ENCODE data around the gene VSNL1. TPM values are rescaled to one million over a fixed set of nuclear protein-coding genes. Genes with fewer than 3 reads are reported as not detected.
"Not testable (repeated sequence)": the region's sequence is repeated elsewhere in the genome, so short reads cannot be mapped to it uniquely, and the experiment has no call there.

Gene VSNL1
- total RNA-seq, 1 donor from 2014 or later = not detected

DNA sequence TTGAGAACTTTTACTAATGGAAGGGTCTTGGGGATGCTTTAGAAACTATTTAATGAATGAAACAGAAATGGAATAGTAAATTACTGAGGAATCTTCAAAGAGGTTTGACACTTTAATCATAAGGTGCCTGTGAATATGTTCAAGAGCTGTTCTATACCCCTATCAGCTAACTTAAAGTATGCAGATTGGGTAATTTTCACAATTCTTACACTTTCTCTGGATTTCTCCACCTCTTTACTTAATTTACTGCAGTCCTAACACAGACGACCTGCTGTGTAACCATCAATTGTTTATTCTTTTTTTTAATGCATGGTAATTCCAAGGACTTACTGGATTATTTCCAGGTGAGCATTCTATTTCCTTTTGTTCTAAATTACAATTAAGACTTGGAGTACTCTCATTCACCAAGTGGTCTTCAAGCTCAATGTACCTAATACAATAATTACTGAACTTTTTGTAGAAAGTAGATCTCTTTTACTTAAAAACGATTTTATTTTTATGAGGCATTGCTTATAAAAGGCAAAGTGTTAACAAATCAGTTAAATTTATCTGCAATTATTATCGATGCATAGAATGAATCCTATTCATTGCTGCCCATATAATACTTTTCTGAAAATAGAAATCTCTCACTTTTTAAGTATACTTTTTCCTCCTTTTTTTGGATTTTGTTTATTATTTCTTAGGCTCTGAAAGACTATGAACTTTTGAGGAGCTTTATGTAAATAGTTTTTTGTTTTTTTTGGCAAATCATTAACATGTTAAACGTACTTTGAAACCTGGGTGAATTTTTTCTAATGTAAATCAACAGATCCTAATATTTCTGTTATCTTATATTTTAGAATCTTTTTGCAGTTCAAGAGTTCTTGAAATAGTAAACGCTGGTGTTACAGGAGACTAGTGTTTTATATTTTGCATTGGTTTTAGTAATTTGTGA lies 5.5 kb downstream of the VSNL1 start:
- intact Hi-C loops (cut with micrococcal nuclease) = no loop called here
- DNase-seq (ENCODE audit: low spot score) = no peak
- H3K9me3 Mint-ChIP-seq = no peaks in the 10 kb centered on the region
- no peaks in the 10 kb centered on the region for H3K36me3 Mint-ChIP-seq (ENCODE audit: low read depth)
- peaks cover 23% of the 10 kb centered on the region for H3K27me3 Mint-ChIP-seq (ENCODE audit: insufficient read depth)
- H3K4me3 Mint-ChIP-seq = no peak overlapping the region
- H3K27ac Mint-ChIP-seq = no peak overlapping the region
- H3K4me1 Mint-ChIP-seq (ENCODE audit: low read depth) = no peaks in the 10 kb centered on the region

- Mint-ChIP-seq H3K36me3 (ENCODE audit: low read depth) (no peaks in the 10 kb centered on the region), H3K27me3 (ENCODE audit: insufficient read depth) (peaks cover 14% of the 10 kb centered on the region), H3K9me3 (no peaks in the 10 kb centered on the region), H3K4me1 (ENCODE audit: low read depth) (no peaks in the 10 kb centered on the region), H3K4me3 (no peak overlapping the region), H3K27ac (no peak overlapping the region)
- no peak for DNase-seq (ENCODE audit: low spot score)
- intact Hi-C loops (cut with micrococcal nuclease) = no loop called here
Measured at GRCh38 chr2:17547237-17547636, 6.7 kb downstream of the VSNL1 start.

DNA sequence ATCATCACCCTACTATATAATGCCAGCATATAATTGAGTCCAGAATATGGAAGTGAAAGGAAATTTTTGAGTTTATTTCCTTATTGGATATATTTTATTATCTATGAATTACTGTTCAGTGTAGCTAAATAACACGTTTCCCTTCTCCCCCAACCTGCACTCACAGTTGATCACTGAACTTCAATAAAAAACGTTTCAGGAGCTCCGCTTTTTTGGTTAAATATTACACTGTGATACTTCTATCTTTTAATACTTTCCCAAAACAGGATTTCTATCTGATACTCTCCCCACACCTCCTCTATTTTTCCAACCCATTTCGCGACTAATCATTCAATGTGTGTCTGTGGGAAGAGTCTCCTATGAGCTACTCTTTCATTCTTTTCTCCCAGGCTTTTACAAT lies 7.2 kb downstream of the VSNL1 start:
- H3K4me3 Mint-ChIP-seq = no peak overlapping the region
- H3K27ac Mint-ChIP-seq = no peak overlapping the region
- intact Hi-C loops (cut with micrococcal nuclease) = no loop called here

DNA sequence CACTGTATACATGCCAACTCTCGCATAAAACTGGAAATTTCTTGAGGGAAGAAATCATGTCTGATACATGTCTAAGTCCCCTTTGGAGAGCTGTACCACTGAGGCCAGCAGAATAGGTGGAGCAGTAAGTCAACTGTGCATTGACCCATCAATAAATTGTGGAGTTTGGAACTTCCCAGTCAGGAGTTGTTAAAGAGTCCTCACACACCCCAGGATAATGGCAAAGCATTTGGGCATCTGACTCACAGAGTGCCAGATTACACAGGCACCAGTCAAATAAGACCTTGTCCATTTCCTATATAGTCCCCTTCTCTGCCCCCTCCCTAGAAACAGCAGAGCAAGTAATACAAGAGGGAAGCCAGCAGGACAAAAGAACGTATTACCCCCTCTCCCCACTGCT lies 10.4 kb downstream of the VSNL1 start:
- Mint-ChIP-seq H3K36me3 (ENCODE audit: low read depth) (no peaks in the 10 kb centered on the region), H3K4me1 (ENCODE audit: low read depth) (no peaks in the 10 kb centered on the region), H3K9me3 (no peaks in the 10 kb centered on the region), H3K4me3 (no peak overlapping the region), H3K27ac (no peak overlapping the region), H3K27me3 (ENCODE audit: insufficient read depth) (no peaks in the 10 kb centered on the region)
- no peak for DNase-seq (ENCODE audit: low spot score)
- intact Hi-C loops (cut with micrococcal nuclease) = no loop called here

More for the DNA sequence above, 7.2 kb downstream of the VSNL1 start:
- peaks cover 11% of the 10 kb centered on the region for H3K27me3 Mint-ChIP-seq (ENCODE audit: insufficient read depth)
- H3K9me3 Mint-ChIP-seq = no peaks in the 10 kb centered on the region
- DNase-seq (ENCODE audit: low spot score) = no peak
- H3K4me1 Mint-ChIP-seq (ENCODE audit: low read depth) = no peaks in the 10 kb centered on the region
- H3K36me3 Mint-ChIP-seq (ENCODE audit: low read depth) = no peaks in the 10 kb centered on the region

GRCh38 chr2:17555150-17555549 lies 14.7 kb downstream of the VSNL1 start:
- intact Hi-C loops (cut with micrococcal nuclease) = no loop called here
- H3K27ac Mint-ChIP-seq = no peak overlapping the region
- no peaks in the 10 kb centered on the region for H3K4me1 Mint-ChIP-seq (ENCODE audit: low read depth)
- DNase-seq (ENCODE audit: low spot score) = no peak
- no peaks in the 10 kb centered on the region for H3K27me3 Mint-ChIP-seq (ENCODE audit: insufficient read depth)
- no peaks in the 10 kb centered on the region for H3K36me3 Mint-ChIP-seq (ENCODE audit: low read depth)
- no peak overlapping the region for H3K4me3 Mint-ChIP-seq
- H3K9me3 Mint-ChIP-seq = no peaks in the 10 kb centered on the region

GRCh38 chr2:17557596-17557995 lies 17.1 kb downstream of the VSNL1 start:
- Mint-ChIP-seq H3K36me3 (ENCODE audit: low read depth) (no peaks in the 10 kb centered on the region), H3K4me1 (ENCODE audit: low read depth) (no peaks in the 10 kb centered on the region), H3K27me3 (ENCODE audit: insufficient read depth) (no peaks in the 10 kb centered on the region), H3K27ac (no peak overlapping the region), H3K9me3 (no peaks in the 10 kb centered on the region), H3K4me3 (no peak overlapping the region)
- DNase-seq (ENCODE audit: low spot score) = no peak
- intact Hi-C loops (cut with micrococcal nuclease) = no loop called here

DNA sequence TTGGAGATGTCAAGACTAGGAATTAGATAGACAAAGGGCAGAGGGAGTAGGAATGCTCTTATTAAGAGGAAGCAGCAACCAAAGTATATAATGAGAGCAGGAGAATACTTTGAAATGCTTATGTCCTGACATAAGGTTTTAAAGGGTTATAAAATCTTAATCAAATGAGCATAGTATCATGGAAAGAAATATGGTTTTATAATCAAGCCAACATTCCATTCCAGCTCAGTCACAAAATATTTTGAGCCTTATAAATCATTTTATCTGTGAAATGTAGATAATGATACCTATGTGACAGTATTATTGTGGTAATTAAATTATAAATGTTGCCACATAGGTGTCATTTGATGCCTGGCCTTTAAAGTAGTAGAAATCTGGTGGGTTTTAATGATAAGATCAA lies 17.6 kb downstream of the VSNL1 start:
- no peak for DNase-seq (ENCODE audit: low spot score)
- no peak overlapping the region for H3K27ac Mint-ChIP-seq
- intact Hi-C loops (cut with micrococcal nuclease) = no loop called here
- no peaks in the 10 kb centered on the region for H3K9me3 Mint-ChIP-seq
- H3K4me1 Mint-ChIP-seq (ENCODE audit: low read depth) = no peaks in the 10 kb centered on the region
- no peak overlapping the region for H3K4me3 Mint-ChIP-seq
- H3K36me3 Mint-ChIP-seq (ENCODE audit: low read depth) = no peaks in the 10 kb centered on the region
- H3K27me3 Mint-ChIP-seq (ENCODE audit: insufficient read depth) = peaks cover 2% of the 10 kb centered on the region

DNA sequence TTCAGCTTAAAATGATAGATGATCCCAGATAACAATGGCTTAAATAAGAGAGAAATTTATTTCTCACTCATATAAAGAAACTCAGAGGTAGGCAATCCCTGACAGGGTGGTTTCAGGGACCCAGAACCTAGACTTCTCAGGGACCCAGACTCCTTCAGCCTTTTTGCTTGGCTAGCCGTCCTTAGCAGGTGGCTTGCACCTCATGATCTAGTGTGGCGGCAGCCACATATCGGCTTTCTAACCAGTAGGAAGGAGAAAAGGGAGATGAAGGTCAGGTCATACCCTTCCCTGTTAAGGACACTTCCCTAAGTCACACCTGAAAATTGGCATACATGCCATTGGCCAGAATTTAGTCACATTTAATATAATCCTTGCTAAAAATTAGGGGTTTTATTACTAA lies 18.4 kb downstream of the VSNL1 start:
- Mint-ChIP-seq H3K4me3 (no peak overlapping the region), H3K27me3 (ENCODE audit: insufficient read depth) (peaks cover 2% of the 10 kb centered on the region), H3K4me1 (ENCODE audit: low read depth) (no peaks in the 10 kb centered on the region), H3K9me3 (no peaks in the 10 kb centered on the region), H3K27ac (no peak overlapping the region), H3K36me3 (ENCODE audit: low read depth) (no peaks in the 10 kb centered on the region)
- no peak for DNase-seq (ENCODE audit: low spot score)
- intact Hi-C loops (cut with micrococcal nuclease) = no loop called here

DNA sequence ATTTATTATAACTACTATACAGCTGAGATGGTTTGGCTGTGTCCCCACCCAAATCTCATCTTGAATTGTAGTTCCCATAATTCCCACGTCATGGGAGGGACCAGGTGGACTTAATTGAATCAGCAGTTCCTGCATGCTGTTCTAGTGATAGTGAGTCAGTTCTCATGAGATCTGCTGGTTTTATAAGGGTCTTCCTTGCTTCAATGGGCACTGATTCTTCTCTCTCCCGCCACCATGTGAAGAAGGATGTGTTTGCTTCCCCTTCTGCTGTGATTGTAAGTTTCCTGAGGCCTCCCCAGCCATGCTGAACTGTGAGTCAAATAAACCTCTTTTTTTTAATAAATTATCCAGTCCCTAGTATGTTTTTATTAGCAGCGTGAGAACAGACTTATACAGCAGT lies 25.2 kb downstream of the VSNL1 start:
- not testable (repeated sequence) for H3K4me1 Mint-ChIP-seq (ENCODE audit: low read depth); DNase-seq (ENCODE audit: low spot score); H3K36me3 Mint-ChIP-seq (ENCODE audit: low read depth)

GRCh38 chr2:17571681-17572080 lies 31.2 kb downstream of the VSNL1 start:
- no peaks in the 10 kb centered on the region for H3K27me3 Mint-ChIP-seq (ENCODE audit: insufficient read depth)
- DNase-seq (ENCODE audit: low spot score) = no peak
- H3K27ac Mint-ChIP-seq = no peak overlapping the region
- no peaks in the 10 kb centered on the region for H3K4me1 Mint-ChIP-seq (ENCODE audit: low read depth)
- no peaks in the 10 kb centered on the region for H3K36me3 Mint-ChIP-seq (ENCODE audit: low read depth)
- H3K4me3 Mint-ChIP-seq = no peak overlapping the region
- no peaks in the 10 kb centered on the region for H3K9me3 Mint-ChIP-seq
- intact Hi-C loops (cut with micrococcal nuclease) = no loop called here

More for the DNA sequence above, 25.2 kb downstream of the VSNL1 start:
- intact Hi-C loops (cut with micrococcal nuclease); H3K4me3 Mint-ChIP-seq; H3K9me3 Mint-ChIP-seq; H3K27ac Mint-ChIP-seq; H3K27me3 Mint-ChIP-seq (ENCODE audit: insufficient read depth): not testable (repeated sequence)

DNA sequence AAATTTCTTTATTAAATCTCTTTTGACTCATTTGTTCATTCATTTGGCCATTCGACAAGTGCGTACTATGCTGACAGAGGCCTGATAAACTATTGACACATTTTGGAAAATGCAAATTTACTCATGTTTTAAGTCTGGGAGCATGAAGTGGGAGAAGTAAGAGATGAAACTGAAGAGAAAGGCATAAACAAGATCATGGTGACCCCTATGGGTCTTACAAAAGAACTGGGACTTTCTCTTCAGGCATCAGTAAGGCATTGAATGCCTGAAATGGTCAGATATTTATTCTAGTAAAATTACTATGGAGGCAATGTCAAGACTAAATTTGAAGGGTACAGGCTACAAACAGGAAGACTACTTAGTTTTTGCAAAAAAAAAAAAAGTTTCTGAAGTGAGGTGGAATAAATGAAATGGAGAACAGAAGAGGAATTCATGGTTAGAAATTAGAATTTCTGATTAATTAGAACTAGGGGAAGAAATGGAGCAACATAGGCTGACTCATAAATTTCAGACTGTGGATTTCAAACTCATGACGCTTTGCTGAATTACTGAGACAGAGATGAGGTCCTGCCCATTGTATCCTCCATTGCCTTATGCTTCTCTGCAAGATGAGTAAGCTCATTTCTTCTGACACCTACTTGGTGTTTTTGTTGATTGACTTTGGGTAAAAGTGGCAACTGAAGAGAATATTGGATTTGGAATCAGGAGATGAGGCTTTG lies 32.7 kb downstream of the VSNL1 start:
- H3K27ac Mint-ChIP-seq = no peak overlapping the region
- no peaks in the 10 kb centered on the region for H3K27me3 Mint-ChIP-seq (ENCODE audit: insufficient read depth)
- H3K36me3 Mint-ChIP-seq (ENCODE audit: low read depth) = no peaks in the 10 kb centered on the region
- peaks cover 2% of the 10 kb centered on the region for H3K4me1 Mint-ChIP-seq (ENCODE audit: low read depth)
- H3K4me3 Mint-ChIP-seq = no peak overlapping the region
- intact Hi-C loops (cut with micrococcal nuclease) = no loop called here
- H3K9me3 Mint-ChIP-seq = no peaks in the 10 kb centered on the region
- DNase-seq (ENCODE audit: low spot score) = no peak

GRCh38 chr2:17573804-17574175 lies 33.3 kb downstream of the VSNL1 start:
- H3K4me1 Mint-ChIP-seq (ENCODE audit: low read depth) = peaks cover 5% of the 10 kb centered on the region
- H3K9me3 Mint-ChIP-seq = no peaks in the 10 kb centered on the region
- intact Hi-C loops (cut with micrococcal nuclease) = no loop called here
- DNase-seq (ENCODE audit: low spot score) = no peak
- H3K36me3 Mint-ChIP-seq (ENCODE audit: low read depth) = no peaks in the 10 kb centered on the region
- H3K4me3 Mint-ChIP-seq = no peak overlapping the region
- no peak overlapping the region for H3K27ac Mint-ChIP-seq
- H3K27me3 Mint-ChIP-seq (ENCODE audit: insufficient read depth) = no peaks in the 10 kb centered on the region

DNA sequence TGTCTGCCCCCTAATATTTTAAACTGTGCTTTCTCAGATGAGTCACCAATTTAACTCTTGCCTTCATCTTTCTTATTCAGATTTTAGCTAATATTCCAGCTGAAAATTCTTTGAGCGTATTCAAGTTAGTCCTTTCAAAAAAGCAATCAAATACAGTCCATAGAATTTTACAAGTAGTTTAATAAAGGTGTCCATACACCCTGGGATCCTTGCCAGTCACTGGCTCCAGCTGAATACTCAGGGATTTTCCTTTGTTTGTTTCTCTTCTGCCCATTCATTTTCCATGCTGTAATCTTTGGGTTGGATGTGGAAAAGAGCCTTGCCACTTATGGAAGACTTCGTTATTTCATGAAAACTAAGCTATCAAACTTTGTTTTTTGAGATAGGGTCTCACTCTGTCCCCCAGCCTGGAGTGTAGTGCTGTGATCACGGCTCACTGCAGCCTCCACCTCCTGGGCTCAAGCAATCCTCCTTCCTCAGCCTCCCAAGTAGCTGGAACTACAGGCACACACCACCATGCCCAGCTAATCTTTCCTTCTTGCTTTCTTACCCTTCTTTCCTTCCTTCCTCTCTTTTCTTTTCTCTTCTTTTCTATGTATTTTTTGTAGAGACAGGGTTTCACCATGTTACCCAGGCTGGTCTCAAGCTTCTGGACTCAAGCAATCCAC lies 34.0 kb downstream of the VSNL1 start:
- peaks cover 10% of the 10 kb centered on the region for H3K4me1 Mint-ChIP-seq (ENCODE audit: low read depth)
- H3K9me3 Mint-ChIP-seq = no peaks in the 10 kb centered on the region
- intact Hi-C loops (cut with micrococcal nuclease) = no loop called here
- H3K27me3 Mint-ChIP-seq (ENCODE audit: insufficient read depth) = no peaks in the 10 kb centered on the region
- no peak overlapping the region for H3K4me3 Mint-ChIP-seq
- no peak overlapping the region for H3K27ac Mint-ChIP-seq
- no peak for DNase-seq (ENCODE audit: low spot score)
- H3K36me3 Mint-ChIP-seq (ENCODE audit: low read depth) = no peaks in the 10 kb centered on the region
